Endothelial cell of umbilical vein (primary cell): Measurements from ENCODE around the gene CAPG. TPM values are rescaled to one million over a fixed set of nuclear protein-coding genes. Genes with fewer than 3 reads are reported as not detected.

ENCODE experiments used
- BruUV-seq: library from RNA; stranded (reverse); fragments of 400-500 nt; replicated peaks from 2 replicates; lab custom pipeline; 2021; lab: Mats Ljungman, UMichigan
- CTCF ChIA-PET: fragments of 300-600, 350-600 bp; sonication (Branson Sonifier 250); formaldehyde crosslinking; loops from one replicate; lab custom pipeline; 2021; ENCODE audit warnings: antibody characterized with exemption, inconsistent platforms; lab: Charles Lee
- POLR2A ChIA-PET: fragments of 300-600, 350-600 bp; sonication (Branson Sonifier 250); formaldehyde crosslinking; loops from one replicate; lab custom pipeline; 2021; ENCODE audit warnings: antibody characterized with exemption, inconsistent platforms; lab: Charles Lee
- DNase-seq: peaks from one replicate; pipeline ENCODE4 v3.0.0-alpha.2; 2011; ENCODE audit warnings: low read depth, low spot score
- FAIRE-seq: peaks from 2 replicates; lab custom pipeline; 2011; peaks lifted over from hg19 to GRCh38; lab: Jason Lieb, UNC
- H2AFZ ChIP-seq: 2 replicates; pipeline ENCODE4 v1.6.0; 2012; ENCODE audit warnings: low read depth, low read length, control low read depth, inconsistent platforms
- H3K27ac ChIP-seq: 2 replicates; pipeline ENCODE4 v1.5.1; 2011; ENCODE audit warnings: low read depth, mild to moderate bottlenecking, control low read depth, low read length, moderate library complexity; ENCODE audit not compliant: insufficient read depth
- H3K27me3 ChIP-seq, 2 experiments: 2 replicates each; pipeline versions ENCODE4 v1.6.0 to v1.6.1; 2011; ENCODE audit warnings: low read length in 2 of 2, mixed read lengths in 1 of 2; ENCODE audit not compliant: control insufficient read depth in 2 of 2, insufficient read depth in 2 of 2
- H3K36me3 ChIP-seq, 2 experiments: 2 replicates in 1 of 2; 3 replicates in 1 of 2; pipeline ENCODE4 v1.5.1; 2011; ENCODE audit warnings: low read length in 2 of 2, mild to moderate bottlenecking in 1 of 2, moderate library complexity in 1 of 2; ENCODE audit not compliant: control insufficient read depth in 2 of 2, insufficient read depth in 2 of 2; ENCODE audit errors: extremely low read depth in 1 of 2
- H3K4me1 ChIP-seq: 3 replicates; pipeline ENCODE4 v1.5.1; 2011; ENCODE audit warnings: mild to moderate bottlenecking, low read length; ENCODE audit not compliant: control insufficient read depth, insufficient read depth; ENCODE audit errors: extremely low read depth
- H3K4me2 ChIP-seq: 2 replicates; pipeline ENCODE4 v1.6.1; 2011; ENCODE audit warnings: low read length, control low read depth, mixed read lengths; ENCODE audit not compliant: insufficient read depth
- H3K4me3 ChIP-seq, 3 experiments: fragments of 200-600 bp in 1 of 3; sonication (generic), shearing (Covaris generic) in 1 of 3; replicated peaks in 1 of 3; 2 replicates each; pipeline ENCODE4 v1.5.1; 2011 to 2016; ENCODE audit warnings: control low read depth in 3 of 3, low read length in 3 of 3, mild to moderate bottlenecking in 2 of 3, inconsistent platforms in 1 of 3, low read depth in 1 of 3, moderate library complexity in 1 of 3; ENCODE audit not compliant: insufficient read depth in 1 of 3
- H3K79me2 ChIP-seq: 2 replicates; pipeline ENCODE4 v1.6.0; 2012; ENCODE audit warnings: low read length, inconsistent platforms; ENCODE audit not compliant: control insufficient read depth, insufficient read depth
- H3K9ac ChIP-seq: replicated peaks from 2 replicates; pipeline ENCODE3; 2011; ENCODE audit warnings: low read length, control low read depth; ENCODE audit not compliant: insufficient read depth; ENCODE audit errors: extremely low read depth
- H3K9me1 ChIP-seq: replicated peaks from 3 replicates; pipeline ENCODE4 v1.6.0; 2011; ENCODE audit warnings: mild to moderate bottlenecking, low read length; ENCODE audit not compliant: control insufficient read depth, insufficient read depth; ENCODE audit errors: extremely low read depth
- H3K9me3 ChIP-seq: replicated peaks from 2 replicates; pipeline ENCODE4 v1.5.1; 2012; ENCODE audit warnings: low read length, inconsistent platforms; ENCODE audit not compliant: control insufficient read depth, insufficient read depth
- H4K20me1 ChIP-seq: replicated peaks from 2 replicates; pipeline ENCODE3; 2011; ENCODE audit warnings: mild to moderate bottlenecking, low read length; ENCODE audit not compliant: control insufficient read depth, insufficient read depth; ENCODE audit errors: extremely low read depth
- EZH2 ChIP-seq: IDR thresholded peaks from 2 replicates; pipeline ENCODE4 v1.6.1; 2012; ENCODE audit warnings: borderline replicate concordance, low read depth, mild to moderate bottlenecking, moderate library complexity, low read length, inconsistent platforms; ENCODE audit not compliant: severe bottlenecking
- FOS ChIP-seq: IDR thresholded peaks from 2 replicates; pipeline ENCODE4 v1.6.1; 2011; ENCODE audit warnings: mild to moderate bottlenecking, low read length, moderate library complexity, borderline replicate concordance; ENCODE audit not compliant: insufficient read depth
- GATA2 ChIP-seq: IDR thresholded peaks from 2 replicates; pipeline ENCODE4 v1.7.0; 2011; ENCODE audit warnings: low read depth, mild to moderate bottlenecking, moderate library complexity, mixed read lengths, low read length; ENCODE audit not compliant: insufficient read length, insufficient read depth
- JUN ChIP-seq: IDR thresholded peaks from 2 replicates; pipeline ENCODE4 v1.6.1; 2011; ENCODE audit warnings: borderline replicate concordance, low read depth; ENCODE audit not compliant: insufficient read length, insufficient read depth
- MYC ChIP-seq: IDR thresholded peaks from one replicate; pipeline ENCODE4 v1.6.1; 2011; ENCODE audit warnings: mild to moderate bottlenecking, low read depth, low read length
- POLR2A ChIP-seq: IDR thresholded peaks from 2 replicates; pipeline ENCODE4 v1.6.1; 2012; ENCODE audit warnings: low read depth, mild to moderate bottlenecking, control low read depth, low read length
- POLR2AphosphoS5 ChIP-seq: IDR thresholded peaks from 2 replicates; pipeline ENCODE4 v1.6.1; 2012; ENCODE audit warnings: low read depth, mild to moderate bottlenecking, control low read depth, low read length, moderate library complexity; ENCODE audit not compliant: insufficient read depth
- dilution Hi-C: fragments of 300-500 bp; cut with MboI; formaldehyde crosslinking; loops from one replicate; pipeline ENCODE4 v1.15.0; 2019; ENCODE audit warnings: low sequenced_read_pairs; ENCODE audit not compliant: extremely low pct_ligation_motif_present
- intact Hi-C: fragments of 100-400 bp; cut with micrococcal nuclease; formaldehyde crosslinking; loops from one replicate; pipeline ENCODE4 v1.10.0; 2022
- polyA plus RNA-seq, 4 experiments: library from polyadenylated mRNA; depleted of rRNA in 3 of 4; stranded (reverse) in 3 of 4; unstranded in 1 of 4; fragments of >200 nt; gene quantifications; 2 replicates each; pipeline versions ENCODE4 v1.2.1 to v1.2.3, GENCODE V29; 2011 to 2012; ENCODE audit warnings: missing spikeins in 1 of 4
- total RNA-seq: library from RNA; stranded (reverse); gene quantifications from 2 replicates; pipeline ENCODE4 v1.2.3, GENCODE V29; 2021
- TF ChIP-seq, protein P1 (sequence below): IDR thresholded peaks from 2 replicates; pipeline ENCODE4 v1.6.1; 2011; ENCODE audit not compliant: insufficient read depth, insufficient read length
- TF ChIP-seq, protein P2 (sequence below), 2 donors: IDR thresholded peaks; 1 replicate in 1 of 2; 2 replicates in 1 of 2; pipeline ENCODE4 v1.5.1; 2011; ENCODE audit warnings: low read length in 2 of 2, mild to moderate bottlenecking in 2 of 2, moderate library complexity in 2 of 2, control low read depth in 1 of 2, inconsistent platforms in 1 of 2, low read depth in 1 of 2; ENCODE audit not compliant: insufficient read depth in 1 of 2; ENCODE audit errors: extremely low read depth in 1 of 2

Gene CAPG
- total and polyA plus RNA-seq, 2 donors (not counting 3 experiments of a cell fraction or from before 2014, with no cell fraction given): 107 to 115 TPM

DNA sequence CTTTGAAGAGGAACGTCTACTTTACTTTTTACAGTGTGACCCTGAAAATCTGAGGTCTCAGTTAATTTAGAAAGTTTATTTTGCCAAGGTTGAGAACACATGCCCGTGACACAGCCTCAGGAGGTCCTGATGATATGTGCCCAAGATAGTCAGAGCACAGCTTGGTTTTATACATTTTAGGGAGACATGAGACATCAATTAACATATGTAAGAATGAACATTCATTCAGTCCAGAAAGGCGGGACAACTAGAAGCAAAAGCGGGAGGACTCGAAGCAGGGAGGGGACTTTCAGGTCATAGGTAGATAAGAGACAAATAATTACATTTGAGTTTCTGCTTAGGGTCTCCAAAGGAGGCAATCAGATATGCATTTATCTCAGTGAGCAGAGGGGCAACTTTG, 31.9 kb downstream of the CAPG start:
- peaks cover 0 to 2% of the 10 kb centered on the region in 2 experiments for H3K36me3 ChIP-seq
- intact Hi-C loops: no loop called here
- ChIA-PET POLR2A (no interaction called here), CTCF (no interaction called here)
- no peak for DNase-seq
- no peaks in the 10 kb centered on the region for H3K9me3 ChIP-seq
- dilution Hi-C loops: no loop called here
- H3K79me2 ChIP-seq: no peaks in the 10 kb centered on the region
- FAIRE-seq: no peak
- no peak overlapping the region for H3K27ac ChIP-seq
- no peak overlapping the region for H3K4me2 ChIP-seq
- TF ChIP-seq FOS (no peak), MYC (no peak), POLR2A (no peak), EZH2 (no peak), GATA2 (no peak), JUN (no peak), POLR2AphosphoS5 (no peak)
- TF ChIP-seq, protein P1, sequence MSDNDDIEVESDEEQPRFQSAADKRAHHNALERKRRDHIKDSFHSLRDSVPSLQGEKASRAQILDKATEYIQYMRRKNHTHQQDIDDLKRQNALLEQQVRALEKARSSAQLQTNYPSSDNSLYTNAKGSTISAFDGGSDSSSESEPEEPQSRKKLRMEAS: no peak
- TF ChIP-seq, protein P2, sequence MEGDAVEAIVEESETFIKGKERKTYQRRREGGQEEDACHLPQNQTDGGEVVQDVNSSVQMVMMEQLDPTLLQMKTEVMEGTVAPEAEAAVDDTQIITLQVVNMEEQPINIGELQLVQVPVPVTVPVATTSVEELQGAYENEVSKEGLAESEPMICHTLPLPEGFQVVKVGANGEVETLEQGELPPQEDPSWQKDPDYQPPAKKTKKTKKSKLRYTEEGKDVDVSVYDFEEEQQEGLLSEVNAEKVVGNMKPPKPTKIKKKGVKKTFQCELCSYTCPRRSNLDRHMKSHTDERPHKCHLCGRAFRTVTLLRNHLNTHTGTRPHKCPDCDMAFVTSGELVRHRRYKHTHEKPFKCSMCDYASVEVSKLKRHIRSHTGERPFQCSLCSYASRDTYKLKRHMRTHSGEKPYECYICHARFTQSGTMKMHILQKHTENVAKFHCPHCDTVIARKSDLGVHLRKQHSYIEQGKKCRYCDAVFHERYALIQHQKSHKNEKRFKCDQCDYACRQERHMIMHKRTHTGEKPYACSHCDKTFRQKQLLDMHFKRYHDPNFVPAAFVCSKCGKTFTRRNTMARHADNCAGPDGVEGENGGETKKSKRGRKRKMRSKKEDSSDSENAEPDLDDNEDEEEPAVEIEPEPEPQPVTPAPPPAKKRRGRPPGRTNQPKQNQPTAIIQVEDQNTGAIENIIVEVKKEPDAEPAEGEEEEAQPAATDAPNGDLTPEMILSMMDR (IDR thresholded peaks at IDR 0.05; ENCODE audit: extremely low read depth in 1 of 2, insufficient read depth in 1 of 2, low read depth in 1 of 2, low read length in 2 of 2): no peak
- no peaks in the 10 kb centered on the region for H3K9me1 ChIP-seq
- no peak overlapping the region for H3K4me3 ChIP-seq
- no peaks in the 10 kb centered on the region for H4K20me1 ChIP-seq
- BruUV-seq: TSS peak; percentile 38
- no peak overlapping the region for H2AFZ ChIP-seq
- no peak overlapping the region for H3K9ac ChIP-seq
- H3K27me3 ChIP-seq: no peaks in the 10 kb centered on the region
- H3K4me1 ChIP-seq: no peaks in the 10 kb centered on the region
